GM18526 (cell line): ENCODE measurements around the gene MSRB2.

ENCODE experiments used
- POLR2A ChIP-seq: IDR thresholded peaks from 3 replicates; pipeline ENCODE4 v1.6.1; 2011; ENCODE audit not compliant: insufficient read length; ENCODE audit errors: extremely low read depth

Gene MSRB2

DNA sequence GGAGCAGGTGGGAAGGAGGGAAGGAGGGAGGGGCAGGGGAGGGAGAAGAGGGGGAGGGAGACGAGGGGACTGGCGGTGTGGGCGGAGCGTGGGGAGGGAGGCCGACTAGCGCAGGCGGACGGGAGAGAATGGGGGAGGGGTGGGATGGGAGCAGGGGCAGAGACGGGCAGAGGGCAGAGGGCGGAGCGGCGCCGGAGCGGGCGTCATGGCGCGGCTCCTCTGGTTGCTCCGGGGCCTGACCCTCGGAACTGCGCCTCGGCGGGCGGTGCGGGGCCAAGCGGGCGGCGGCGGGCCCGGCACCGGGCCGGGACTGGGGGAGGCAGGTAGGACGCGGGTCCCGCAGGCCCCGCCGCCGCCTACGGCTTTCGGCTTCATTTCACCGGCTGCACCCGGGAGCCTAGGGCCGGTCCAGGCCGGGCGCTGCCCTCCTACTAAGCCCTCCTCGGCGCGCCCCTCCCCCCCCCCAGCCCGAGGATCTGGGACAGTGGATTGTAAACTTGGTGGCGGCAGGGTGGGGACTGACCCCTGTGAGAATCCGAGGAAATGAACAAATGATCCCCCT lies at the start of gene MSRB2:
Gene MSRB2 (plus strand): TSS at position 176 of the 562 bp plus-strand sequence. CDS start 30 bp downstream, at position 206.
- peak; percentile 81 for TF ChIP-seq POLR2A

- no peak for TF ChIP-seq POLR2A
Measured at GRCh38 chr10:23046027-23046426, 49.4 kb upstream of the MSRB2 start.

DNA sequence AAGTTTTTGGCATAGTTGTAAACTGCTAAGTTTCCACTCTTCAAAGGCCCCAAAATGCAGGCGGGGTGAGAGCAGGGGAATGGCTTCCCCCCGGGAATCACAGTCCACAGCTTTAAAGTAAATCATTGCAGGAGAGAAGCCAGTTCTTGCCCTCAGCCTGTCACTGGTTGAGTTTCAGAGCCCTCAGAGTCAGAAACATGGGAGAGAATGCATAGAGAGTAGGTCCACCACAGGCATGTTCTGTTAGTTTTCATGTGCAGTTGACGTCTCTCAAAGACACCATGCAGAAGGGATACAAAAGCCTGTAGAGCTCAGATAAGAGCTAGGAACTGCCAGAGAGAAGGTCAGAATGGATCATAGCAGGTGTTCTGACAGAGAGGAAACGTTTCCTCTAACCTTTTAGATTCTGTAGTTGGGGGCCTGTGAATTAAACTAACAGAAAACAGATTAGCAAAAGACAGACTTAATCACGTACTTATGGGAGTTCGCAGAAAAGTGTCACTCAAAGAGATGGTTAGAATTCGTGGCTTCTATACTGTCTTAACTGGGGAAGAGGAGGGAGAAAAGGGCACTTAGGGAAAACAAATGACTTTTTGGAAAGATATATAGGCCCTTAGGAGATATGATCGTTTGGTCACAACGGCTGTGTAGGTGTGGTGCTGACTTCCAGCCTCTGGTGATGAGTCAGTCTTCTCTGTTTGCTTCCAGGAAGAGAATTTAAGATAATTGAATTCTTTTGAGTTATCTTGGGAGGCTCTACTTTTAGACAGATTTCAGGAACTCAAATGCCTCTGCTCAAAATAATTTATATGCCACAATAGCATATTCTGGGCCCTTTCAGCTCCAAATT lies 48.0 kb upstream of the MSRB2 start:
- TF ChIP-seq POLR2A = no peak

GRCh38 chr10:23048191-23048590 lies 47.2 kb upstream of the MSRB2 start:
- no peak for TF ChIP-seq POLR2A

- no peak for TF ChIP-seq POLR2A
Measured at GRCh38 chr10:23051278-23051677, 44.1 kb upstream of the MSRB2 start.

DNA sequence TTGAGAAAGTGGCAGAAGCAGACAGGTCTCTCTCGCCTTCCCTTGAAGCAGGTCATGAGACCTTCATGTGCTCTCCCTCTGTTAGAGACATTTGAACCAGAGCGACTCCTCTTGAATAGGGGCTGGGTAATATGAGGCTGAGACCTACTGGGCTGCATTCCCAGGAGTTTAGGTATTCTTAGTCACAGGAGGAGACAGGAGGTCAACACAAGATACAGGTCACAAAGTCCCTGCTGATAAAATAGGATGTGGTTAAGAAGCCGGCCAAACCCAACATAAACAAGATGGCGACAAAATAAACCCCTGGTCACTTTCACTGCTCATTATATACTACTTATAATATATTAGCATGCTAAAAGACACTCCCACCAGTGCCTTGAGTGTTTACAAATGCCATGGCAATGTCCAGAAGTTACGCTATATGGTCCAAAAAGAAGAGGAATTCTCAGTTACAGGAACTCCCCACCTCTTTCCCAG lies 43.5 kb upstream of the MSRB2 start:
- TF ChIP-seq POLR2A = no peak

DNA sequence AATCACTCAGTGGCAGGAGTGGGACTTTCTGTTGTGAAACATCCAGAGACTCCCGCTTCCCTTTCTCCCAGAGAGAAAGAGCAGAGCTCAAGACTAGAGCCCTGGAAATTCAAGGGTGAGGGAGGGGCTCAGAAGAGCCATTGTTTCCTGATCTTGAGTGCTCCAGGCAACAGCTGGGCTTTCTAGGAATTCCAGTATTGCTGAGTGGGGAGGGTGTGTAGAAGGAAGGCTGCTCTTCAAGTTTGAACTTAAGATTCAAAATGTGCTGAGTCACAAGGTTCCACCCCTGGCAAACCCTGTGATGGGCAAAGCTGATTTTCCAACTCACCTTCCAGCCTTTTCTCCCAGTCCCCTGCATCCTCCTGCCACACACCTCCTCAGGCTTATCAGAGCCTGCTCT lies 42.3 kb upstream of the MSRB2 start:
- TF ChIP-seq POLR2A = no peak

DNA sequence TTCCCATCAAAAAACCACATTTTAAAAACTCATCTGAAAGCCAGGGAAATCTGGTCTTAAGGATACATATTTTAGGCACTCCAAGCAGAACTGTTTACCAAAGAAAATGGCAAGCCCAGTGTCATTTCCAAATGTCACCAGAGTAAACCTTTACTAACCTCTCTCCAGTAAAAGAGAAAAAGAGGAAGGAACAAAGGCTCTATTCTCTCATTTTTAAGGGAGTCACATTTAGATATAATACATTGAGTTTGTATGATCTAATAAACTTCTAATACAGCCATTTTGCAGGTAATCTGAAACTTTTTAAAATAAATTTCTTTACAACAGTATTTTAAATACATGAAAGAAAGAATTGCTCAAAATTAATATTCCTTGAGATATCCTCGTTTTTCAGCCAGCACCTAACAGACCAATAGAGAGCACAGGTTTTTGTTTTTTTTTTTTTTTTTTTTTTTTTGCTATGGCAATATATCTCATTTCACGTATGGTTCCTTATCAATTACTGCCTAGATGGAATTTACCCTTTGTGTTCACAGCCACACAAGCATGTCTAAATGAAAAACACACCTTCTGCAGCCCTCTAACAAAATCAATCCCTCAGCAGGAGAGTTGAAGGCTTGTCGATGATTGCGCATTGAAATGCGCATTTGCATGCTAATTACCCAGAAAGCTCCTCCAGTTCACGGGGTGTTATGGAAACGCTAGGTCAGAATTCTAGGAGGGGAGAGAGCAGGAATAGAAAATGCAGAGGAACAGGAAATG lies 39.8 kb upstream of the MSRB2 start:
- no peak for TF ChIP-seq POLR2A

GRCh38 chr10:23056186-23056579 lies 39.2 kb upstream of the MSRB2 start:
- no peak for TF ChIP-seq POLR2A

DNA sequence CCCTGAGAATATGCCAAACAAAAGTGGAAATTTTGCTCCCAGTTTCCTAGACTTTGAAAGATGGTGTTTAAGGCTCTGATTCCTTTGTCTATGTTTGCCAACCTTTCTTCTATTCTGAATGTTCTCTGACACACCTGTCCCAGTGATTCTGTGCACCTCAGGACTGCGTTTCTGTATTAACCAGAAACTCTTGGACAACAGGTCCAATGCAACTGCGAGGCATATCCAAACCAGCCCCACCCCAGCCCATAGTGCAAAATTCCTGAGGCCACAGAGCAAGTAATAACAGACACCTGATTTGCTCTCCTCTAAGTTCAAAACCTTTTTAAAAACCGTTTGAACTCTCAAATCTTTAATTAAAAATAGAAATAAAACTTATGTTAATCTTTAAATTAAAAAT lies 37.0 kb upstream of the MSRB2 start:
- no peak for TF ChIP-seq POLR2A

- TF ChIP-seq POLR2A = no peak
Measured at GRCh38 chr10:23060918-23061317, 34.5 kb upstream of the MSRB2 start.

- no peak for TF ChIP-seq POLR2A
Measured at GRCh38 chr10:23063045-23063972, 32.1 kb upstream of the MSRB2 start.

GRCh38 chr10:23063973-23064812 lies 31.2 kb upstream of the MSRB2 start:
- no peak for TF ChIP-seq POLR2A
